ENCODE results near the gene C16orf95.
A peak's percentile ranks its signal among the peaks of the same experiment; 100 is the strongest.

Gene C16orf95

GRCh38 chr16:87311387-87311786 is 5.8 kb downstream of the C16orf95 start:
- DNase-seq: no peak

DNA sequence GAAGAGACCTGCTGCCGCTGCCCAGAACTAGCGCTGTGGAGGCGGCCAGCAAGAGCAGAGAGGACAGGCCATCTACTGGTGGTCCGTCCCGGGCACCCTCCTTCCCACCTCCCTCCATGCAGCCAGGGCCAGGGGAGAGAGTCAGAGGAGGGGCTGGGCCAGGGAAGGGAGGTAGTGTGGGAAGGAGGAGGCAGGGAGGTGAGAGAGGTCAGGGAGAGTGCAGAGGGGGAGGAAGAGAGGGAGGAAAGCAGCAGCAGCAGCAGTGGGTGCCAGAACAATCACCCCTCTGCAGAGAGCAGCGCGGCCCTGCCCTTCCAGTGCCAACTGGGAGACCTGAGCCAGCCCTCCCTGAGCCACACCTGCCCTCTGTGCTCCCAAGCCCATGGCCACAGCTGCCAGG is 6.6 kb downstream of the C16orf95 start:
- DNase-seq: no peak

GRCh38 chr16:87309620-87310525 is 7.3 kb downstream of the C16orf95 start:
- no peak for DNase-seq

GRCh38 chr16:87308826-87309225 is 8.4 kb downstream of the C16orf95 start:
- no peak for DNase-seq

DNA sequence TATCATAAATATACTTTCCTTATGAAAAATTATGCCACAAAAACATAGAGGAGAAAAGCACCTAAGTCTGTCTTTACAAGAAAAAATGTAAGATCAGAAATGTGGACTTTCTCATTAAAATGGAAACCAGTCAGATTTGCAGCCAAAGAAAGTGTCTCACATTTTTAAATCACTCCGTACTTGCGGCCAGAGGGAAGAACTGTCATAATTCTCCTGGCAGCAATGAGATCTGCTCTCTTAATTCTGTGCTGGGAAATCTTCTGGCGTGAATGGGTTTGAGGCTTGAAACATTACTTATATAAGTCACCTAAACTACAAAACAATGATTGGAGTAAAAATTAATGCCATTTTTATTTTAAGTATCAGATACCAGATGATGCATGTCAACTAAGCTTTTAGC is 10.7 kb downstream of the C16orf95 start:
- DNase-seq: no peak

GRCh38 chr16:87305505-87306391 is 11.4 kb downstream of the C16orf95 start:
- no peak for DNase-seq

DNA sequence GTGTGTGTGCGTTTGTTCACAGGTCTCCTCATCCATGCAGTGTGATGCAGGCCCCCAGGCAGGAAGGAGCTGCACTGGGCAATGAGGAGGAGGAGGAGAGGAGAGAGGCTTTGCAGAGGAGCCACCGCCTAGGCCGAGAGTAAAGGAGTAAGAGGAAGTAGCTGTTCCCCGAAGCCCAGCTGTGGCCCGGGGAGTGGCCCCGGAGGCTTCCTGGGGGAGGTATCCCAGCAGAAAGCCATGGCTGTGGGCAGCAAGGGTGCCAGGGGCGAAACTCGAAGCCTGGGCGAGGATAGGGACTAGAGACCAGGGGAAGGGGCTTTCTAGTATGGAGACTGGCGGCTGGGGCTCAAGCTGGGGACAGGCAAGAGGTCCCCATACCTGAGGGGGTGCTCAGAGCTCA is 12.2 kb downstream of the C16orf95 start:
- DNase-seq: no peak

DNA sequence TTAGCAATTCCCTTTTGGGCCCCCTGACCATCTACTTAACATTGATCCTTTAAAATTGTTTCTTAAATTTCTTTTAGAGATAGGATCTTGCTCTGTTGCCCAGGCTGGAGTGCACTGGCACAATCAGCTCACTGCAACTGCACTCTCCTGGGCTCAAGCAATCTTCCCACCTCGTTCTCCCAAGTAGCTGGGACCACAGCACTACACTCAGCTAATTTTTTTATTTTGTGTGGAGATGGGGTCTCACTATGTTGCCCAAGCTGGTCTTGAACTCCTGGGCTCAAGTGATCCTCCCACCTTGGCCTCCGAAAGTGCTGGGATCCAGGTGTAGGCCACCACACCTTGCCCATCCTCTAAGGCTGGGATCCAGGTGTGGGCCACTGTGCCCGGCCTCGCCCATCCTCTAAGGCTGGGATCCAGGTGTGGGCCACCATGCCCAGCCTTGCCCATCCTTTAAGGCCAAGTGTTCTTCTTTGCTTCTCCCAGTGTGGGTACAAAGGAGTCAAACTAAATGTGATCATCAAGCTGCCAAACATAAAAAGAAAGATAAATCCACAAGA is 13.2 kb downstream of the C16orf95 start:
- DNase-seq: no peak

DNA sequence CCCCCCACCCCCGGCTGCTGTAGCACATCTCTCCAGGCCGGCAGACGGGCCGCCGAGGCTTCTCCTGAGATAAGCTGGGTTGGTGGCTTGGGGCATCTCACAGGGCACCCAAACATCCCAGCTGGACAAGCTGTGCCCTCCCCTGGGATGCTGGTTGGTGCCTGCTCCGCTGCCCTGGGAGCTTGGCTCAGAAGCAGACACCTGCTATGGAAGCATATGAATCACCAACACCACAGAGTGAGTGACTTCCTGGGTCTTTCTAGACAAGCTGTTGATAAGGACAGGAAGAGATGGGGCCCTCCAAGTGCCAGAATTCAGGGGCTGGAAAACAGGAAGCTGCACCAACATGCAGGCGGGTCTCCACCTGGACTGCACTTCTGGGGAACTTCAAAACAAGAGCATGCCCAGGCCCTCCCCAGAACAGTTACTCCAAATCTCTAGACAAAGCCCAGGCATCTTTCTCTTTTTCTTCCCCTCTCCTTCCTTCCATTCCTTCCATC is 13.7 kb downstream of the C16orf95 start:
- DNase-seq: peak; percentile 15

- no peak for DNase-seq
These were observed 18.2 kb downstream of the C16orf95 start for GRCh38 chr16:87298857-87299465.

GRCh38 chr16:87297918-87298631 is 19.1 kb downstream of the C16orf95 start:
- DNase-seq: peak; percentile 45

GRCh38 chr16:87297407-87297806 is 19.8 kb downstream of the C16orf95 start:
- no peak for DNase-seq

DNA sequence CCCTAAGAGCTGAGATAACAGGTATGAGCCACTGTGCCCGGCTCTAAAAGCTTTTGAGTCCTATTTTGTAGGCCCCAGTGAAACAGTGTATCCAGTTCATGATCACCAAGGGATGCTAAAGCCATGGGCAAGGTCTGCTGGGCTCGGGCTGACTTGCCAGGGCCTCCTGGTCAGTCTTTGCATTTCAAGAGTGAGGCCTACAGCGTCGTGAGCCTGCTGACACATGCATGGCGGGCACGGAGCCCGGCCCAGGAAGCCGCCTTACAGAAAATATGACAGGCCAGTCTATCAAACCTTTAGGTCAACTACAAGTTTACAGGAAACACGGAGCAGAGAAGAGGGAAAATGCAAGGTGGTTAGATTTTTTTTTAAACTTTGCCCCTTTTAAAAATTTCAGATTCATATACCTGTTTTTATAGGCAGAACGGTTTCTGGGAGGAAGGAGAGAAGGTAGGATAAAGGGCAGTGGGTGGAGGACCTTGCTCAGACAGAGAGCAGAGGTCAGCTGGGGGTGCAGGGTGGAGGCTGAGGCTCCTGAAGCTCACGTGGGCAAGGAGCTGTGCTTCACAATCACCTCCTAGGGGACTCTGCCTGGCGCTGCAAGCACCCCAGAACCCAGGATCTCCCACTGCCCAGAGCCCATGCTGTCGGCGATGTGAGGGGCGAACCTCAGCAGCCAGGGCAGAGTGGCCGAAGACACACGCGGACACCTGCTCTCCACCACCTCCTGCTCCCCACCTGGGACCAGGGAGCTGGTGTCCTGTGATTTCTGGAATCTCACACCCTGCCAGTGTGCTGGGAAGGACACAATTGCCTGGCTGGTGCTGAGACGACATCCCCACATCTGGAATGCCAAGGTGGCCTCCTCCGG is 21.3 kb downstream of the C16orf95 start:
- no peak for DNase-seq

DNA sequence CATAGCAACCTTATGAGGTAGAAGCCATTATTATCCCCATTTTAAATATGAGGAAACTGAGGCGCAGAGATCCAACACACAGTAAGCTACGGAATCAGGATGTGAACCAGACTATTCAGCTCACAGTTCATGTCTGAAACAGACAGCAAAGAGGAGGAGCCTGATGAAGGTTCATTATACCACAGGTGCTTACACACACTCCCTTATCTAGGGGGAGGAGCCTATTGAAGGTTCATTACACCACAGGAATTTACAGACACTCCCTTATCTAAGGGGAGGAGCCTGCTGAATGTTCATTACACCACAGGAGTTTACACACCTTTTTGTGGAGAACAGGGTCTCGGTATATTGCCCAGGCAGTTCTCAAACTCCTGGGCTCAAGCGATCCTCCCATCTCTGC is 21.9 kb downstream of the C16orf95 start:
- DNase-seq: no peak

GRCh38 chr16:87293990-87294389 is 23.2 kb downstream of the C16orf95 start:
- DNase-seq: no peak

- no peak for DNase-seq
These were observed 25.2 kb downstream of the C16orf95 start for GRCh38 chr16:87291944-87292343.

DNA sequence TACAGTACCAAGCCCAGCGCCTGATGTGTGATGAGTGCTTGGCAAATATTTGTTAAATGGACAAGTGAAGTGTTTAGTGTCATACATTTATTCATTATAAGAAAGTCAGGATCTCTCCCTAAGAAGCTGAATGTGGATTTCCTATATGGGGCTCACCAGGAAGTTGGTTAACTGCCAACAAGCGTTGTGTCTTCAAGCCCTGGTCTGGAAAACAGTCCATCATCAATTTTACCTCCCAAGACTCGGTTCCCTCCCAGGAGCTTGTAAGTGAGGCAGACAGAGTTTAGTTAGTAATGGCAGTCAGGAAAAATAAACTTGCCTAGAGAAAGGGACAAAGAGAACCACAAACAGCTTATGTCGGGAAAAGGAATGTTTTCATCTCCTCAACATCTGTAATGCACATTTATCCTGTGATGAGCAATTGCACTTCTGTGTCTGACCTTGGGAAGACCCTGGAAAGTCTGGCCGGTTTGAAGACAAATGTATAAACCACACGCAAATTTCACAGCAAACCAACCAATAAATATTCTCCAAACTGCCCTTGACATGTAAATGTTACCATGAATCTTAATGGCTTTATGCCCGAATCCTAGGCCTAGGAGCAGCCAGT is 28.3 kb downstream of the C16orf95 start:
- no peak for DNase-seq

GRCh38 chr16:87286839-87287626 is 30.2 kb downstream of the C16orf95 start:
- no peak for DNase-seq

DNA sequence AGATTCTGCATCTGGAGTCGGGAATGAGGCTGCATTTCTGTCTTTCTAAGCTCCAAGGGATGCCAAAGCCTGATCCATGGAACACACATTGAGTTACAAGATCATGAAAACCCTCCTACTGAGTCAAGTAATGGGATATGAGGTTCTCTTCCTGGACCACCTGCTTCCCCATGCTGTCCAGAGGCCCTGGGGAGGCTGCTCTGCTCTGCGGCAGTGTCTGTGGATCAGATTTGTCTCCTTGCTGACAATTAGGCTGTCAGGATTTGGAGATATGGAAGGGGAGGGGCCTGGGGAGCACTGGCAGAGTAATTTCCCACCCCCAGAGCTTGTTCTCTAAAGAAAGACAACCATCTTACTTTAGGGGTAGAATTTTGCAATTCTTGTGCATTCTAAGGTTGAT is 33.0 kb downstream of the C16orf95 start:
- no peak for DNase-seq
